ENCODE measurements around the gene FSCN2.
"Not testable (repeated sequence)": the region's sequence is repeated elsewhere in the genome, so short reads cannot be mapped to it uniquely, and the experiment has no call there.

FSCN2 gene

DNA sequence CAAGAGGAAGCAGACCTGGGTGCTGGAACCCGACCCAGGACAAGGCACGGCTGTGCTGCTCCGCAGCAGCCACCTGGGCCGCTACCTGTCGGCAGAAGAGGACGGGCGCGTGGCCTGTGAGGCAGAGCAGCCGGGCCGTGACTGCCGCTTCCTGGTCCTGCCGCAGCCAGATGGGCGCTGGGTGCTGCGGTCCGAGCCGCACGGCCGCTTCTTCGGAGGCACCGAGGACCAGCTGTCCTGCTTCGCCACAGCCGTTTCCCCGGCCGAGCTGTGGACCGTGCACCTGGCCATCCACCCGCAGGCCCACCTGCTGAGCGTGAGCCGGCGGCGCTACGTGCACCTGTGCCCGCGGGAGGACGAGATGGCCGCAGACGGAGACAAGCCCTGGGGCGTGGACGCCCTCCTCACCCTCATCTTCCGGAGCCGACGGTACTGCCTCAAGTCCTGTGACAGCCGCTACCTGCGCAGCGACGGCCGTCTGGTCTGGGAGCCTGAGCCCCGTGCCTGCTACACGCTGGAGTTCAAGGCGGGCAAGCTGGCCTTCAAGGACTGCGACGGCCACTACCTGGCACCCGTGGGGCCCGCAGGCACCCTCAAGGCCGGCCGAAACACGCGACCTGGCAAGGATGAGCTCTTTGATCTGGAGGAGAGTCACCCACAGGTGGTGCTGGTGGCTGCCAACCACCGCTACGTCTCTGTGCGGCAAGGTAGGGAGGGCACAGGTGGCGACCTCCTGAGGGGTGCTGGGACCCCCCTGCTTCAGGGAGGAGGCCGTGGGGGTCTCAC lies 667 bp downstream of the FSCN2 start:
- H3K4me3 ChIP-seq (ENCODE audit: control insufficient read depth, low read depth, low read length) = no peak overlapping the region
- TF ChIP-seq, protein P1, sequence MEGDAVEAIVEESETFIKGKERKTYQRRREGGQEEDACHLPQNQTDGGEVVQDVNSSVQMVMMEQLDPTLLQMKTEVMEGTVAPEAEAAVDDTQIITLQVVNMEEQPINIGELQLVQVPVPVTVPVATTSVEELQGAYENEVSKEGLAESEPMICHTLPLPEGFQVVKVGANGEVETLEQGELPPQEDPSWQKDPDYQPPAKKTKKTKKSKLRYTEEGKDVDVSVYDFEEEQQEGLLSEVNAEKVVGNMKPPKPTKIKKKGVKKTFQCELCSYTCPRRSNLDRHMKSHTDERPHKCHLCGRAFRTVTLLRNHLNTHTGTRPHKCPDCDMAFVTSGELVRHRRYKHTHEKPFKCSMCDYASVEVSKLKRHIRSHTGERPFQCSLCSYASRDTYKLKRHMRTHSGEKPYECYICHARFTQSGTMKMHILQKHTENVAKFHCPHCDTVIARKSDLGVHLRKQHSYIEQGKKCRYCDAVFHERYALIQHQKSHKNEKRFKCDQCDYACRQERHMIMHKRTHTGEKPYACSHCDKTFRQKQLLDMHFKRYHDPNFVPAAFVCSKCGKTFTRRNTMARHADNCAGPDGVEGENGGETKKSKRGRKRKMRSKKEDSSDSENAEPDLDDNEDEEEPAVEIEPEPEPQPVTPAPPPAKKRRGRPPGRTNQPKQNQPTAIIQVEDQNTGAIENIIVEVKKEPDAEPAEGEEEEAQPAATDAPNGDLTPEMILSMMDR (IDR thresholded peaks at IDR 0.05; ENCODE audit: control insufficient read depth, insufficient read depth, low read depth, low read length, missing control alignments) = no peak
- no peak for DNase-seq (ENCODE audit: low read depth)

GRCh38 chr17:81529437-81529803 lies 1.2 kb downstream of the FSCN2 start:
- no peak for DNase-seq (ENCODE audit: low read depth)
- TF ChIP-seq, protein P1 (IDR thresholded peaks at IDR 0.05; ENCODE audit: control insufficient read depth, insufficient read depth, low read depth, low read length, missing control alignments) = no peak
- no peak overlapping the region for H3K4me3 ChIP-seq (ENCODE audit: control insufficient read depth, low read depth, low read length)

GRCh38 chr17:81531013-81531412 lies 2.8 kb downstream of the FSCN2 start:
- DNase-seq (ENCODE audit: low read depth); H3K4me3 ChIP-seq (ENCODE audit: control insufficient read depth, low read depth, low read length): not testable (repeated sequence)

GRCh38 chr17:81531998-81532404 lies 3.8 kb downstream of the FSCN2 start:
- H3K4me3 ChIP-seq (ENCODE audit: control insufficient read depth, low read depth, low read length); DNase-seq (ENCODE audit: low read depth): not testable (repeated sequence)

- H3K4me3 ChIP-seq (ENCODE audit: control insufficient read depth, low read depth, low read length) = no peak overlapping the region
- no peak for DNase-seq (ENCODE audit: low read depth)
- TF ChIP-seq, protein P1 (IDR thresholded peaks at IDR 0.05; ENCODE audit: control insufficient read depth, insufficient read depth, low read depth, low read length, missing control alignments) = no peak
Measured at GRCh38 chr17:81532490-81533287, 4.5 kb downstream of the FSCN2 start.

DNA sequence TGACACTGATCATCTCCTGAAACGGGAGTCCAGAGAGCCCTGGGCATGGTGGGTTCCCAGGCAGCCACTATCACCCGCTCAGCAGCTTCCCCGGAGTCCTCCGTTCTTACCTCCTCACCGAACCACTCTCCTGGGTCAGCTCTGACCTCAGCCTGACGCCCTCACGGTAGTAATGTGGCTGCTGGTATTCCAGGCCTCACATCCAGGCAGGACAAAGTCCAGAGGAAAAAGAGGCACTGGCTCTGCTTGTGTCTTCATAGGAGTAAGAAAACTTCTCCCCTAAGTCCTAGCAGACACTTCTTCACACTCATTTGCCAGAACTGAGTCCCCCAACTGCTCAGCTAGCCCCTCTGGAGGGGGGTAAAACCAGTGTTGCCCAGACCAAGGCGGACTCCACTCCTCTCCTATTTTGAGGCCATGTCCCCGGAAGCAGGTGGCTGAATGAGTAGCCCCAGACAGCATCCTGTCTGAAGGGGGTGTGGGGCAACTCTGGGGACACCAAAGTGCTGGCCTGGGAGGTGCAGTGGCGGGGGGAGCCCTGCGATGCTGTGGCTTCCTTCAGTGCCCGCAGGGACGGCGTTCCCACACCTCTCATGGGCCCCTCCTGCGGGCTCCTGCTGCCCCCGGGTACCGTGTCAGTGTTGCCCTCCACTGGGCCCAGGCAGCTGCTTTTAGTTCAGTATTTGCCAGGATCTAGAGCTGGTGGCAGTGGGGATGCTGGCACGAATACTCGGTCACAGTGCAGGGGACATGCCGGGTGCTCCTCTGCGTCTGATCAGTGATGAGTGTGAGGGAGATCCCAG lies 5.4 kb downstream of the FSCN2 start:
- no peak for DNase-seq (ENCODE audit: low read depth)
- TF ChIP-seq, protein P1 (IDR thresholded peaks at IDR 0.05; ENCODE audit: control insufficient read depth, insufficient read depth, low read depth, low read length, missing control alignments) = no peak
- H3K4me3 ChIP-seq (ENCODE audit: control insufficient read depth, low read depth, low read length) = no peak overlapping the region

DNA sequence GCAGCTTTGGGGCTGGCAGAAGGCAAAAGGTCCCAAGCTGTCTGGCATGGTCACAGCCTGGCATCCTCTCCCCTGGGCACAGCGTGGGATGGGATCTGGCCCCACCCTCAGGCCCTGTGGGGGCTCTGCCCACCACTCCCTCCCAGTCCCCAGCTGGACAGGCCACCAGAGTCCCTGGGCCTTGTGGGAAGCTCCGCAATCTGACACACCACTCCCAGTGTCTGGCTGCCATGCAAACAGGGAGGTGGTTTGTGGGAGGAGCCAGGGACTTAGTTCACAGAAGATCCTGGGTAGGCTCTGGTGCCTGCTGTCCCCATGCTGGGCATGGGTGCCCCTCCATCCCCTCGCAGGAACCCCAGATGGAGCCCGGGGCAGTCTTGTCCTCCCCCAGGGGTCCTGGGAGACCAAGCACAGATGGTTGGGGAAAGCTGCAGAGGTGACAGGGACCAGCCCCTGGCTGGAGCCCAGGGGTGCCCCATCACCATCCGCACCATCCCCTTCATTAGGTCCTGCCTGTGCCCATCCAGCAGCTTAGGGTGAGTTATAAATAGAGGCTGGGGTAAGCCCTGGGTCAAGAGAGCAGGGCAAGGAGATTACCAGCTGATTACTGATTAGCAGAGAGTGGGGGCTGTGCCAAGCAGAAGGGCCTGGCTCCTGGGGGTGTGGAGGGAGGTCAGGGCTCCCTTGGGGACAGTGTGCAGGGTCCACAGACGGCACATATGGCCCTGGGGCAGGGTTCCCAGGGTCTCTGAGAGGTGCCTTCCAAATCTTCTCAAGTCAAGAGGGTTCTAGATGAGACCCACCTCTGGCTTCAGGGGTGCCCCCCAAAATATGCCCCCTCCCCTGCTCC lies 6.2 kb downstream of the FSCN2 start:
- no peak overlapping the region for H3K4me3 ChIP-seq (ENCODE audit: control insufficient read depth, low read depth, low read length)
- no peak for DNase-seq (ENCODE audit: low read depth)
- TF ChIP-seq, protein P1 (IDR thresholded peaks at IDR 0.05; ENCODE audit: control insufficient read depth, insufficient read depth, low read depth, low read length, missing control alignments) = no peak

Data from AG09309 (cell line).